Activated T-helper 1 cell treated with anti-CD3 and anti-CD28 coated beads, Interleukin-2, amount 50 U/mL, for 16 hours (primary cell): Measurements from ENCODE around the gene DPP6.

Experiments used
- DNase-seq, 2 donors: peaks; one replicate each; pipeline ENCODE4 v3.0.0-alpha.2; 2020; ENCODE audit warnings: low read depth in 1 of 2, low spot score in 1 of 2

Gene DPP6

DNA sequence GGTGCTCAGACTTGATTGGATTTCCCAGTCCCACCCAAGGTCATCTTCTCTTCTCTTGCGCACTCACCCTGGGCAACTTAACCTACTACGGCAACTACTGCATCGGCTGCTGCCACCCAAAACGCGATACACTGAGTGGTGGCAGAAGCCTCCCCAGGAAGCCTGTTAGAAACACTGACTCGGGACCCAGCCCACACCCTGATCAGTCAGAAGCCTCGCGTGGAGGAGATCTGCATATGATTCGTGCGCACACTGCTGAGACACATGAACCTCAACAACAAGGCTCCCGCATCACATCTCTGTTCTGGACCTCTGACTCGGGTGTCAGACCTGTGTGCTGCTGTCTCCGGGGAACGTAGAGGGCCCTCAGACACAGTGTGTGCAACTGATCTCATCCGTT lies 531.3 kb downstream of the DPP6 start:
- no peak for DNase-seq

DNA sequence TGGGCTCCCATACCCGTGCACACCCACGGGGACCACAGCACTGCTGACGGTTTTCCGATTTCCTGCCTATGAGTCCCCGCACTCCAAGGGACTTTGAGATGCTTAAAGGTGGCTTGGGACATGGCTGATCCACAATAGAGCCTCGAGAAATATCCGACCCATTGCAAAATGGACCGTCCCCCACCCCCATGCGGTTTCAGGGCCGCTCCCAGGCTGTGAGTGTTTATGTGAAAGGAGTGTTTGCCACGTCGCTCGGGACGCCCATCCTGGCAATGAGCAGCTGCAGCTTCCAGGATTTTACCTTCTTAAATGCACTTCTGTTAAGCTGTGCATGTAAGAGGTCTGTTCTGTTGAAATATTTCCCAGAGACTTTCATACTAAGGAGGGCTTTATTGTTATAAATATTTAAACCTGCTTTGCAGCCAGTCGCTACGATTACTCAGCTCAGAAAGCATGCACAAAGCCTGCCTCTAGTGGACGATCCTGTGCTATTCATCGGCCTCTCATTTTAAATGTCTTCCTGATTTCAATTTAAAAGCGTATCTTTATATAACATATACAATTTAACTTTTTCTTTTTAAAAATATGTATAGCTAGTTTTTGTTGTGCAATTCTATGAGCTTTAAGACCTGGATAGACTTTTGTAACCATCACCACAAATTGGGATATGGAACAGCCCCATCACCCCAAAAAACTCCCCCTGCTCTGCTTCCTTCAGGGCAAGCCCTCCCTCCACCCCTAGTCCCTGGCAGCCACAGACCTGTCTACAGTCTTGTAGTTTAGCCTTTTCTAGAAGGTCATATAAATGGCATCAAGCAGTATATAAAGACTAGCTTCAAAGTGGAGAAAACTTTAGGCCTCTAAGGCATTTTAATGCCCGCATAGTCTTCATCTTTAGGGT lies 532.4 kb downstream of the DPP6 start:
- DNase-seq: no peak

DNA sequence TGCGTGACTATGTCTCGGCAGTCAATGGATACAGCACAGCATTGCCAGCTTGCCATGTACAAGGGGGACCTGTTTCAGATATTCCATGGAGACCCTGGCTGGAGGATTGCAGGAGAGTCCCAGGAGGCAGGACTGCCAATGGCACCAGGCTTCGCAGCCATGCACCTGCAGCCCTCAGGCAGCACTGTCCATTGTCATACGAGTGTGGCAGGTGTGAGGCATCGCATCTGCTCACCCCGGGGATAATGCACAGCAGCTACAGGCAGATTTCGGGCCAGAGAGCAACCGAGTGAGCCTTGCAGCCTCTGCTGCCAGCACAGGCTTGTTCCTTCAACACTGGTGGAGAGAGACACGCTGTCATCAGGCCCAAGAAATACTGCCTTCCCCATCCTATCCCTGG lies 535.6 kb downstream of the DPP6 start:
- no peak for DNase-seq

DNA sequence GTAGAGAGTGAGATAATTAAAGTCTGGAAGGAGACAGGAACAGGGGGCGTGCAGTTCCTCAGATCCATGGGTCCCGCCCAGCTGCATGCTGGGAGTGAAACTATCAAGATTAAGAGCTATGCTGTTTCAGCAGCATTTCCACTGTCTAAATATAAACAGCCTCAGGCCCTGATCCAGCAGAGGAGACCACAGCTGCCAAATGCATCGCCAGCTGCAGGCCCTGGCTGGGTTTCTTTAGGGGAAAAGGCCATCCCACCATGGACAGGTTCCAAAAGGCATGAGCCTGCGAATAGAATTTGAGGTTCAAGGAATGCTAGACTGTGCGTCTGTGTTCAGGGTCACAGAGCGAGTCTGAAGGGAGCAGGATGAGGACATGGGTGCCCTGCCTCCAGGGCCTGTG lies 539.3 kb downstream of the DPP6 start:
- DNase-seq: no peak

DNA sequence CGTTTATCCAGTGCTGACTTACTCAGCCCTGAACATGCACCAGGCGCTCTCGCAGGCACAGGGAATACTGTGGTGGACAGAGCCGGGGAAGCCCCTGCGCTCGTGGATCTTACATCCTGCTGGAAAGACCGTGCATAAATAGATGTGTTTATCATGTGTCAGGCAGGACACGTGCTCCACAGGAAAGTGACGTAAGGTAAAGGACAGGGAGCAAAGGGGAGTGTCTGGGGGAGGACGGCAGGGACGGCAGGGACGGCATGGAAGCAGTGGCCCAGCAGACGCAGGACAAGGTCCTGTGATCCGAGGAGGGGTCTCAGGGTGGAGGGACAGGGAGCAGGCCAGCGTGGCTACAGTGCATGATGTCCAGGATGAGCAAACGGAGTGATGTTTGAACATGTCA lies 540.2 kb downstream of the DPP6 start:
- DNase-seq: no peak

DNA sequence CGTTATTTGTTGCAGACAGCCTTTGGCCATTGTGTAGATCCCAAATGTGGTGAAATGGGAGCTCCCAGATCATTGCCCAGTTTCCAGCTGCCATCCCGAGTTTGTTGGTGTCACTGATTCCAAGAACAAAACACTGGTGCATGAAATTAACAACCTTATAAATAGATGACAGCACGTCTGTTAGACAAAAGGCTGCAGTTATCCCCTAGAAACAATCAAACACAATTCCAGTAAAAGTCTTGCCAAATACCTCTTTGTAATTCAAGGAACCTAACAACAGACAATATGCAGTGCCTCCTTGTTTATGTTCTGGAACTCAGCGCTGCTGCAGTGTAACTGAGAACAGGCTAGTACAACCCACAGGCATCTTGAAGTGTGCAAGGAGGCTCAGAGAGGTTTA lies 546.2 kb downstream of the DPP6 start:
- DNase-seq: no peak

DNA sequence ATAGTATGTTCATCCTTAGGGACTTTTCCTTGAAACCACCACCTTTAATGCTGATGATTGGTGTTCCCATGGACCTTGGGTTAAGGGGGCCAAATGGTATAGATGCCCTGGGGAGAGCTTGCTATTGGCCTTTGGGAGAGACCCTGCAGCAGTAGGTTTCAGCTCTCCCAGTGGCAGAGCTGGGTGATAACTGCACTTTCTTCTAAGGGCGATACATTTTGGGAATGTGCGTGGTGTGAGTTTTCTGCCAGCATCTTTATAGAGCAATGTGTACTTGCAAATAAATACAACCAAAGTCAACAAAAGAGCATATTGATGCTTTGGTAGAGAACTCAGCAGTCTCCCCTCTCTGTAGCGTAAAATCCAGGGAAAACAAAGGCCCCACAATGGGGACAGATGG lies 546.7 kb downstream of the DPP6 start:
- no peak for DNase-seq

DNA sequence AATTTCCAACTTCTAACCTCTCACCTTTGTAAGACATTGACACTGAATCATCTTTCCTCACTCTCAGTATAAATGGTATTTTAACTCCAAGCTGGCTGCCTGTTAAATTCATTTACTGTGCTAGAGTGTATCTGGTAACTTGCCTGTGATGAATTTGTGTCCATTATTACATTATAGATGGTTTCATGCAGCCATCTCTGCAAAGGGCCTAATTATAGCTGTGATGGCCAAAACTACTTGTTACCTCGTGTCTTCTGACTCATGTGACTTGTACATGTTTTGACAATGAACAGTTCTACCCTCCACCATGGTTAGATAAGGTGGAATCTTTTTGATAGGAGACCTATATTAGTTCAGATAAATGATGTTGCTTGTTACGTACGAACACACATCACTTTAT lies 558.7 kb downstream of the DPP6 start:
- DNase-seq: no peak

DNA sequence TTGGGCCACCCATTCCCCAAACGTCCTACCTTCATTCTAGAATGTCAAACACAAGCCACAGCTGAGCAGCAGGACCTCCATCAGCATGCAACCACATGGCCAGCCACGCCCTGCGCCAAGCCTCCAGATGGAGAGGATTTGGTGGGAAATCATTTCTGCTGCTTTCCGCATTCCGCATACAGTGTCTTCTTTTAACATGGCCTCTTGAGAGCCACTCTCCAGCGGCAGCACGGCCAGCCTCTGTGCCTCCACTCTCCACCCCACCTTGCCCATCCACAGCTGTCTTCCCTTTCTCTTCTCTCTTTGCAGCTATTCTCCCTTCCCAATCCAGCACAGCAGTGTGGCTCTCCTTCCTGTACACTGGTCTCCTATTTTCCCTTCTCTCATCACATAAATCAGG lies 561.6 kb downstream of the DPP6 start:
- DNase-seq: no peak

DNA sequence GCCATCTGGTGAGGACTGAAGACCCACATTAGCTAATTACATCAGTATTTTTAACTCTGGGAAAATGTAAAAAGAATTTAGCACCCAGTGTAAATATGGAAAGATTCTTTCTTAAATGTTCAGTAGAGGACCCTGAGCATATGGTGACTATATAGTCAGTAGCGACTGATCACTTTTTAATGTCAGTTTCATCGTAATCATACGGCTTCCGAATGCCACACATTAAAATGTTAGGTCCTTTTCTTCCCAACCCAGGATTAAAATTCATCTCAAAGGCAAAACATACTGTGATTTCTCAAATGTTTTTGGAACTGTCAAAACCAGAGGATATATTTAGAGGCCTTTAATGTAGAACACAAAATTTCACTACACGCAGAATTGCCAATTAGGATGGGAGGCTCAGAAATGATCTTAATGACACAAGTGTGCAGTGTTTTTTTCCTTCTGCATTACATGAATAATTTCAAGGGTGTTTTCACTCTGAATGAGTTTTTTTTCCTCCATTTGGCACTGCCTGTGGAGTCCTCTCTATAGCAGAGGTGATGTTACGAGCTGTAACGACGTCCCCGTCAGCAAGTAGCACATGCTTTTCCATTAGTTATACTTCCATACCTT lies 568.0 kb downstream of the DPP6 start:
- DNase-seq: no peak

DNA sequence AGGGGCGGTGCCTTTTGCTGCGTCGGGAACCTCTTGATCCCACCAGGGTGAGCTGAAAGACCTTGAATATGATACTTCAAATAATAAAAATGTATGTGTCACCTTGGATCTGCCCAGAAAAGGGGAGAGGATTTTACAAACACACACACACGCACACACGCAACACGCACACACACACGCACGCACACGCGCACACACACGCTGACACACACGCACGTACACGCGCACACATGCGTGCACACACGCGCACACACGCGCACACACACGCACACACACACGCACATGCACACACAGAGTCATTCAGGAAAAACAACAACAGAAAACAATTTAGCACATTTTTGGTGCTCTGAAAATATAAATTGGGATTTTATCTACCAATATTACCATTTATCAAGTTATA lies 571.2 kb downstream of the DPP6 start:
- DNase-seq: no peak

DNA sequence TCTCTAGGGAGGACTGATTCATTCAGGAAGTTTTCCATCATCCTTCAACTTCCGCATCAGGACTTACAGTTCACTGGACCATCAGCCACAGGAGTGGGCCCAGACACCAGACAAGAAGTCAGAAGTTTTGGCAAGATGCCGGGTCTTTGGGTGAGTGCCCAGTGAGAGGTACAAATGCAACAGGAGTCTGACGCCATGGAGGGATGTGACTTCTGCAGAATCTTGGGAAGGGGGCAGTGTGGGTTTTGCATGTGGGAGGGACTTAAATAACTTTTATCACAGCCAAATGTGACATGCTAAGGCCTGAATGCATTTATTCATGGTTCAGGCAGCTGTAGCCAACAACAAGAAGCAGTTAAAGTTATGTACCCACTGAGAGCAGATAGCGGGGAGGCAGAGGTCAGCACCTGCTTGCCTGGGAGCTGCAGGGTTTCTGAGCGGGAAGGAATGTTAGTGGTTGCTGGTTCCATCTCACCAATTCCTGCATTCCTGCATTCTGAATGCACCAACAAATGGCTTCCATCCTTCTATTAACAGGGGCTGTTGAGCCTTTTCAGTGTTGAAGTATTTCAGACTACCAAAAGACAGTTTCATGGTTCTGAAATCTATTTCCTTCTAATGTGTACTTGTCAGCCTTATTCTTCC lies 575.6 kb downstream of the DPP6 start:
- no peak for DNase-seq

DNA sequence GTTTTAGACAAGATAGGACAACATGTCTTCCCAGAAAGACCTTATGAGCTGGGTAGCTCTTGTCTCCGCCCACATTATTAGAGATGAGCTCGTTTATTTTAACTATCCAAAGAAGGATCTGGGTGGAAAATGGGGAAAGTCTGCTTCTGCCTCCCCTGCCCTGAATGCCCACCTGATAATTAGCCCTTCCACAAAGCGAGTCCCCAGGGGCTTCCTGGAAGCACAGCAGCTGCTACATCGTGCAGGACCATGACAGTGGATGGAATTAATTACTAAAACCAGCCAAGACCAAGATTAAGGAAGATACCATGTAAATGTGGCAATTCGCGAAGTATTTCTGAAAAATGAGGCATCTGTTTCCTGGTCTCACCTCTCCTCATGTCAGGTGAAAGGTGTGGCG lies 576.4 kb downstream of the DPP6 start:
- no peak for DNase-seq

DNA sequence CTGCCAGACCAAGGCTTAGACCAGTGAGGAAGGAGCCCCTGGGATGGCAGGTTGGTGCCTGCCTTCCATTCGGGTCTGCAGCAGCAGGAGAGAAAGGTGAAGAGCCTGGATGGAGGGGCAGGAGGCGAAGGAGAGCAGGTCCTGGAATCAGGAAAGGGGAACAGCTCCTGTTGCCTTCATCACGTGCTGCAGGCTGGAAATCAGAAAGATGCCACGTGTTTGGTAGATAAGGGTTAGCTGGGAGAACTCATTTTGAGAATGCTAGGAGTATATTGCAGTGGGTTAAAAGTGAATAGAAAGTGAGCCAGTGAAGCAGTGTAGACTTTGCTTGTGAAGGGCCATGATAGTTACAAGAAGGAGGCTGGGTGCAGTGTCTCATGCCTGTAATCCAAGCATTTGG lies 579.0 kb downstream of the DPP6 start:
- no peak for DNase-seq

DNA sequence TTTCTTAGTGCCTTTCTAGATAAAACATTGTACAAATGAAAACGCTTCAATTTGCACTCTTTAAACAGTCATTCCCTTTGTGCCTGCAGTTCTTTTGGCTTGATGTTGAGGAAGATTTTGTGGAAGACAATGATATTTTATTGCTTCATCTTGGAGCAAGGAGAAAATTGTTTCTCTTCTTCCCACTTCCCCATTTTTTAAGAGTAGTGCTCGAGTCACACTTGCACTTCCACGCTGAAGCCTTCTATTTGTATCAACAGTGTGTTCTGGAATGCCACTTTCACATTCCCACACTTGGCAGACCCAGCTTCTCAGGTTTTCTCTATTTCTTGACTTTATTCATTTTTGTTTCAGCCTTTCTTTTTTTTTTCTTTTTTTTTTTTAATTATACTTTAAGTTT lies 581.4 kb downstream of the DPP6 start:
- no peak for DNase-seq

DNA sequence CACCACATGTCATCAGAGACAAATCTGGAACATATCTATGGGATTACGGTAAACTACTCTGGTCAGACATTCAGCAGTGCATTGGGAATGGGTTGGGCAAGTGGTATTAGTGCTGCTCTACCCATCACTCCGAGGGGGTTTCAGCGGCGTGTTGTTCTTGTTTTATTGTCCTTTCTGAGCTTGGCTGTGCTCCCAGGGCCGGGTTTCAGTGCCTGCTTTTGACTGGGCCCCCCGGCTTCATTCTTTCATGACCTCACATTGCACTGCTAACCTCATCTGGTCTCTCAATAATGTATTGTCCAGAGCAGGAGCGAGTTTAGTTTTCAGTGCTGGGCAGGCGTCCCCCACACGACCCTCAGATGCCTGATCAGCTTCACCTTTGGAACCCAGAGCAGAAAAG lies 586.1 kb downstream of the DPP6 start:
- no peak for DNase-seq

DNA sequence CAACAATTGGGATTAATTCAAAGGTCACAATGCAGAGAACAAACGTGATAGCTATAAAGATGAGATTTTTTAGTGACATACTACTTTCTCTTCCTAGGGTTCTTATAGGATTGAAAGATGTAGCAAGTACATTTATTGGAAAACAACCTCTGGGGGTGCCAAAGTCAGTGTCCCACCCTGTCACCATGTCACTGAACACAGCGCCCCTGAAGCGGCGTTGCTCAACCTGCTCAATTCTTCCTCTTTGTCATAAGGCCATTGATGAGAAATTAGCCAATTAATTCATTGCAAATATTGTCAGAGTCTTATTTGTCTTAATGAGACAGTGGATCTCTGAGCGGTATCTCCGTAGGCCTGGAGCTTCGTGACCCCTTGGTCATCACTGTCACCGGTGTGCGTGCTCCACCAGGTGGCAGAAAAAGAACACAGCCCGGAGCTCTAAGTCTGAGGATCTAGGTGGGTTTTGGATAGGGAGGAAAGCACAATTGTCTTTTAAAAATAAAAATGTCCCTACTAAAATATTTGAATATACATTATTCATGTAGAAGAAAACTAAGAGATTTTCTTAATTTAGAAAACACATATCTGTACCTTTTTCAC lies 588.2 kb downstream of the DPP6 start:
- no peak for DNase-seq

DNA sequence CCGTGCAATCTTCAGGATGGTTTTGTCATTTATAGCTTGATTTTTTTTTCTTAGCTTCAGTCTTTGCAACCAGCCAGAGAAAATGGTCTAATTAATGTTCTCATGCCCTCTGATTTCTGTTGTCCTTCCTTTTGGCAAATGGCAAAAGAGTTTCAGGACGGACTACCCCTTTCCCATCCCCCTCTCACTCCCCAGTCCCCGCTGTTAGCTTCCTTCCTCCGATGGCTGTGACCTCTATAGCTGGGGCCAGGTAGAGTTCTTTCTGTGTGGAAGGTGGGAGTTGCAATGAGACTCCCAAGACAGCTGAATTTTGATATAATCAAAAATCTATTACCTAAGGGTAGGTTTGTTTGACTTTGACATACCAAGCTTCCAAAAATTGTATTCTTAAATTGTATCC lies 588.7 kb downstream of the DPP6 start:
- no peak for DNase-seq

DNA sequence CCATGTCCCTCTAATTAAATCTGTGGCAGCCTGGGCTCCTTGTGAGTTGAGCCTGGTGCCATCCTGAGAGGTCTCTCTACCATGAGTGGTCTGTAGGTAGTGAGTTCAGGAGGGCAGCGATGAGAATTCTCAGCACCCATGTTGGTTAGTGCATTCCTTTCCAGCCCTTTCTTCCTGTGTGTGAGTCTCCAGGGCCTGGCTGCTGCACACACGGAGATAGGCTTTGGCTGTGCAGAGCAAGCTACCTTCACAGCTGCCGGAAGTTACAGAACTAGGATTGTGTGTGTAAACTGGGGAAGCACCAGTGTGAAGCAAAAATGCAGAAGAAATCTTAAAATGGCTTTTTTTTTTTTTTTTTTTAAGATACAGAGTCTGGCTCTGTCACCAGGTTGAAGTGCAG lies 592.2 kb downstream of the DPP6 start:
- DNase-seq: no peak

DNA sequence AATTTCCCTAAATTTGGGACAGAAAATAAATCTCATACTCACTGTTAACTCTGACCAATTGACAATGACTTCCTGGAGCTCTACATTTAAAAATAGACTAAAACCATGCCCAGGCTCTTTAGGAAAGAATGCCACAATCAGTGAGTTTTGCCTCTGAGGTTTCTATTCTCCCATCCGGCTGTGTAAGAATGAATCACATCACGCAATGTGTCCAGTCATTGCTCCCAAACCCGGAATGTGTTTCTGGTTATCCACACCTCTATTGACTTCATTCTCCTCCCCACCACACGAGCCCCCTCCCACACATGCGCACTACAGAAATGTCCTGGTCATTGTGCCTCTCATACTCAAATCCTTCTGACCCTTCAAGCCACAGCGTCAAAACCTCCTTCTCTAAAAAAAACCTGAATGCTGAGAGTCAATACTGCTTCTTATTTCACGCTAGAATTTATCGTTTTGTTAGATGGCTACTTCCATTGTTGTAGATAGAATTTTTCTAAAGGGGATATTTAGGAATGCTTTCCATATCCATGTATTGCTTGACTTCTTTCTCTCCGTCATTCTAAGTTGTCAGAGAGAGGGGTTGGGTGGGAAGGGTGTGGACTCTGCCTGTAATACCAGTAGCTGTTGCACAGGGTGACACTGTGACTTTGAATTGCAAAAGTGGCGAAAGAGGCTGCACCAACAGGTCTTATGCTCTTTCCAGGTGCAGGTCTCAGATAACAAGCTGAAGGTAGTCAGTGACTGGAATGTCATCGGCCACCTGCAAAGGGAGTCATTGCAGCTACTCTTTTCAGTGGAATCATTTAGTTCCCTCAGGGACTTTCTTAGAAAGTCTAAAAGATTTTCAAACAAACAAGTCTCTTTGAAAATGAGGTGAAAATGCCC lies 594.2 kb downstream of the DPP6 start:
- no peak for DNase-seq

DNA sequence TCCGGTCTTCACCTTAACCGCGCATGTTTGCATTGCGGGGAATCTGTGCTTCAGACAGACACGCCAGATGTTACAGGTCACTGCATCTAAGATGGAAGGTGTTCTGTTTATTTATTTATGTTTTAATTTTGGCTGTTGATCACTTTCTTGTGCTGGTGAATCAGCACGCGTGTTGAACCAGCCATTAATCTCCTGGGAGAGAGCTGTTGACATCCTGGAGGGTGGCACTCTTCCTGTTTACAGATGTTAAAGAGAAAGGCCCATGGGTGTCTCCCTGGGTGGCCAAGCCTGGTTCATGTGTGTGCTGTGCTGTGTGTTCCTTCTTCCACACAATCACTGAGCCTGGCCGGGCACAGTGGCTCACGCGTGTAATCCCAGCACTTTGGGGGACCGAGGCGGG lies 595.4 kb downstream of the DPP6 start:
- DNase-seq: no peak
